Cardiac fibroblast (primary cell): Measurements from ENCODE around the gene RPL3.
A peak's percentile ranks its signal among the peaks of the same experiment; 100 is the strongest.

Experiments
- DNase-seq, 2 donors: peaks; one replicate each; pipeline versions ENCODE4 v3.0.0 to v3.0.0-alpha.2; 2010; ENCODE audit warnings: low read depth in 2 of 2
- H3K4me3 ChIP-seq, 2 donors: replicated peaks in 1 of 2; 1 replicate in 1 of 2; 2 replicates in 1 of 2; pipeline ENCODE4 v1.5.1; 2011; ENCODE audit warnings: low read depth in 2 of 2, low read length in 2 of 2, mild to moderate bottlenecking in 2 of 2, moderate library complexity in 1 of 2
- TF ChIP-seq, protein P1 (sequence below): IDR thresholded peaks from one replicate; pipeline ENCODE4 v1.5.1; 2011; ENCODE audit warnings: low read depth, mild to moderate bottlenecking, low read length, inconsistent platforms

The RPL3 gene

DNA sequence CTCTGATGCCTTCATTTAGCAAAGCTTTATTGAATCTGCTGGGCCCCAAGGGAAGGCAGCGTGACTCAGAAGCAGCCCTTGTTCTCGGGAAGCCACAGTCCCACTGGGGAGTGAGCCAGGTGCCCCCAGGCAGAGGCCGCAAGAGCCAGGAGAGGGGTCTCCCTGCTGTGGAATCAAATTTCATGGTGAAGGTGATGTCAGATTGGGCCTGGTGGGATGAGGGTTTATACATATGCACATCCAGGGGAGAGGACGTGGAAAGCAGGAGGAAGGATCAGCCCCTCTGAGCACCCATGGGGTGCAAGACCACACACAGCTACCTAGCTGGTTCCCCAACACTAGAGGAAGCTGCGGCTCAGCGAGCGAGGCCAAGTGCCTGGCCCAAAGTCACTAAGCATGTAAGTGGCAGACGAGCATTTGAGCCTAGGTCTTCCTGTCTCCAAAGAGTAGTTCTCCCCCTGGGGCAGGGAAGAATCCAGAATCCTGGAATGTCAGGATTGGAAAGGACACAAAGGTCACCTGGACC is 32.3 kb upstream of the RPL3 start:
- DNase-seq: peak in 1 of 2 donors; percentile 56
- TF ChIP-seq, protein P1, sequence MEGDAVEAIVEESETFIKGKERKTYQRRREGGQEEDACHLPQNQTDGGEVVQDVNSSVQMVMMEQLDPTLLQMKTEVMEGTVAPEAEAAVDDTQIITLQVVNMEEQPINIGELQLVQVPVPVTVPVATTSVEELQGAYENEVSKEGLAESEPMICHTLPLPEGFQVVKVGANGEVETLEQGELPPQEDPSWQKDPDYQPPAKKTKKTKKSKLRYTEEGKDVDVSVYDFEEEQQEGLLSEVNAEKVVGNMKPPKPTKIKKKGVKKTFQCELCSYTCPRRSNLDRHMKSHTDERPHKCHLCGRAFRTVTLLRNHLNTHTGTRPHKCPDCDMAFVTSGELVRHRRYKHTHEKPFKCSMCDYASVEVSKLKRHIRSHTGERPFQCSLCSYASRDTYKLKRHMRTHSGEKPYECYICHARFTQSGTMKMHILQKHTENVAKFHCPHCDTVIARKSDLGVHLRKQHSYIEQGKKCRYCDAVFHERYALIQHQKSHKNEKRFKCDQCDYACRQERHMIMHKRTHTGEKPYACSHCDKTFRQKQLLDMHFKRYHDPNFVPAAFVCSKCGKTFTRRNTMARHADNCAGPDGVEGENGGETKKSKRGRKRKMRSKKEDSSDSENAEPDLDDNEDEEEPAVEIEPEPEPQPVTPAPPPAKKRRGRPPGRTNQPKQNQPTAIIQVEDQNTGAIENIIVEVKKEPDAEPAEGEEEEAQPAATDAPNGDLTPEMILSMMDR: no peak
- no peak overlapping the region for H3K4me3 ChIP-seq

DNA sequence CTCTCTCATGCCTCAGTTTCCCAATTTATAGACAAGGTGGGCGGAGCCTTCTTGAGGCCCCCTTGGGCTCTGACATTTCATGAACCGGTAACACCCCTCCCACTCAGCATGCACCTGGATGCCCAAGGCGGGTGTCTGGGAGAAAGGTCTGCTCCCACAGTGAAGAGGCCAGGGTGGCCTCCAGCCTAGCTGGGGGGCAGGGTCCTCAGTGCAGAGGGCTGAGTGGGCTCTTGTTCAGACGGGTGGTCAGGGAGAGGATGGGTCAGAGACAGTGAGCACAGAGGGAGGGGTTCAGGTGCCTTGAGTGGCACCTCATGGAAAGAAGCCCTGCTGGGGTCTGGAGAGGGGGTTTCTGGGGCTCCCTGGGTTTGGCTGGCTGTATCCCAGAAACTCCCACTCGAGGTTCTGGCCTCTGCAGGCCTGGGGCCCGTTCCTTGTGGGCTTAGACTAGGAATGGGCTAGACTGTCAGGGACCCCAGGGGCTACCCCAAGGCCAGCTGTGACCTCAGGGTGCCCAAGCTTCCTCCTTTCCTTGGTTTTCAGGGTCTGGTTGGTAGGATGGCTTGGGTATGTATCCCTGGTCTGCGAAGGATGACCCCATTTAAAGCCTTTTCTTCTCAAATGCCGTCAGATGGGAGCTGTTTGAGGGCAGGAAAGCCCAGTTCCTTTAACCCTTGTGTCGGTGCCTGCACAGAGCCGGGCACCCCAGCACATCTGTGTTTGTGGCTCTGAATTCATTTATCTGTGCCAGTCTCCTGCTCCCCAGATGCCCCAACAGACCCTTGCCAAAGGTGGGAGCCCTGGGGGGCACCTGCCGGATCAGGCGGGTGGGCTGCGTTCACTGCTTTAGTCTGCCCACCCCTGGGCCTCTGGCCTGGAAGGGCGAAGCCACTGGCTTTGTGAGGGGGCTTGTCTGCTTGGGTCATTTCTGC is 31.6 kb upstream of the RPL3 start:
- peak overlapping the region; percentile 57 to 59 for H3K4me3 ChIP-seq
- TF ChIP-seq, protein P1: no peak
- DNase-seq: no peak

DNA sequence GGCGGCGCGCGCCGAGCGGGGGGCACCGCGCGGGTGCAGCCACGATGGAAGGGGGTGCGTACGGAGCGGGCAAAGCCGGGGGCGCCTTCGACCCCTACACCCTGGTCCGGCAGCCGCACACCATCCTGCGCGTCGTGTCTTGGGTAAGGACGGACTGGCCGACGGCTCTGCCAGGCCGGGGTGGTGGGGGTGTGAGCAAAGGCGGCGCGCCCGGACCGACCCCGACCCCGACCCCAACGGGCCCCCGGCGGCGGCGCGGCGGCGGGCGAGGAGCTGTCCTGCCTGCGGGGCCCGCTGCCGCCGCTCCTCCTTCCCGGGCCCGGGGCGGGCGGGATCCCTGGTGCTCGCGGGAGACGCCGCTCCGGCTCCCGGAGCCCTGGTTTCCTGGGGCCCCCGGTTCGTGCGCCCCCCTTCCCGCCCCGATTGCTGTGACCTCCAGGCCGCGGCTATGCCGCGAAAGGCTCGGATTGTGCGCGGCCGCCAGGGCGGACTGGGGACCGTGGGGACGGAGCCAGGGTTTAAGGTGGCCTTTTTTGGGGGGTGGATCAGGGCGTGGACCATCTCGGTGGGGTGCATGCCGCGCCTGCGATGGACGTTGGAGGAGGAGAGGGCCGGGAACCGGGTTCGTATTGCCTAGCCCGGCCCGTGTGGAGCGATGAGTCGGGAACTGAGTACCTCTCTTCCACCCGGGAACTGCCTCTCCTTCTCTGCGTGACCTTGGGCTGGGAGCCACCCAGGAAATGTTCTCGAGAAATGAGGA is 30.7 kb upstream of the RPL3 start, which contains the start of gene SYNGR1:
TSS of gene SYNGR1 (plus strand) at position 25 of the 760 bp plus-strand sequence. CDS start at position 45, 20 bp downstream.
- no peak for DNase-seq
- TF ChIP-seq, protein P1: no peak
- peak within 1 kb of the TSS; percentile 57 to 59 for H3K4me3 ChIP-seq

DNA sequence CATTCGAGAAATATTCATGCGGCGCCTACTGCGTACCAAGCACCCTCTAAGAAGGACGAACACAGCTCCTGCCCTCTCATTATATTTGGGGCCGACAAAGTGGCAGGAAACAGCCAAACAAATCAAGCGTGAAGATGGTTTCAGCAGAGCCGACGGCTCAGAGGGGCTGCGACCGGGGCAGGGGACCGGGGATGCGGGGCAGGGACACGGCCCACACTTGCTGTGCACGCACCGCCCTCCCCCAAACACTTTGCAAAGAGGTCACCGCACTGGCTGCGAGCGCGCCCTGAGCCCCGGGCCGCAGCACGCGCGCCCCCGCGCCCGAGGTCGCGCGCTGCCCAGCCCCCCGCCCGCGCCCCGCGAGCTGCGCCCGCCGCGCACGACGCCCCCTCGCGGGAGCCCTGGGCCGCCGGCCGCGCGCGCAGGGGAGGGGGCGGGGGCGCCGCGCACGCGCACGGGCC is 30.1 kb upstream of the RPL3 start:
- TF ChIP-seq, protein P1: no peak
- H3K4me3 ChIP-seq: peak overlapping the region; percentile 57 to 59
- no peak for DNase-seq

DNA sequence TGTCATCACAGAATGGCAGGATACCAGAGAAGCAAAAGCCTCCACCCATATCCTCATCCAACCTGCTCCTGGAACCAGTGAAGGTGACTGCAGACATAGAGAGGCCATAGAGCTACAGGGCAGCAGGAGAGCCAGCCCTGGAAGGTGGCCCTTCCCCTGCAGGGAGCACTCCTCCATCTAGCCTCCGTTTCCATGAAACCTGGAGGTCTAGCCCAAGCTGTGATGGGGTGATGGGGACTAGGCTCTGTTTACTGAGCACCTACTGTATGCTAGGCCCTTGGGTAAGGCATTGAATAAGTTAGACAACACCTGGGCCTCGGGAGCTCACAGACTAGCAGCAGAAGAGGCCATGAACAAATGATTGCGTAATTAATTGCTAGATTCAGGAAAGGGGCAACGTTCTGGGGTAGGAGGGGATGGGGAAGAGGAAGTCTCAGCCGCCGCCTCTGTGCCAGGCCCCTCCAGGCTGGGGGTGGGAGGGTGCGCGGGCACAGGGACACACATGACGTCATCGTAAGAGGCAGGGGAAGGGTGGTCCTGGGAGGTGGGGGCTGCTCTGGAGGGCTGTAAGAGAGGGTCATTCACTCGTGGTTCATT is 29.6 kb upstream of the RPL3 start:
- TF ChIP-seq, protein P1: no peak
- DNase-seq: no peak
- H3K4me3 ChIP-seq: peak overlapping the region; percentile 51 to 55

DNA sequence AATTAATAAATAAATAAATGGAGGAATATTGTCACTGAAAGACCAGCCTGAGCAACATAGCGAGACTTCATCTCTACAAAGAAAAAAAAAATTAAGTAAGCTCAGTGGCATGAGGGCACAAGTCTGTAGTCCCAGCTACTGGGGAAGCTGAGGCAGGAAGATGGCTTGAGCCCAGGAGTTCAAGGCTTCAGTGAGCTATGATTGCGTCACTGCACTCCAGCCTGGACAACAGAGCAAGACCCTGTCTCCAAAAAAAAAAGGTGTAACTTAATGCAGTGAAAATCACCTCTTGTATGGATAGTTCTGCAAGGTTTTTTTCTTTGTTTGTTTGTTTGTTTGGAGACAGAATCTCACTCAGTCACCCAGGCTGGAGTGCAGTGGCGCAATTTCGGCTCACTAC is 25.8 kb upstream of the RPL3 start:
- TF ChIP-seq, protein P1: no peak
- DNase-seq: no peak
- H3K4me3 ChIP-seq: no peak overlapping the region
